ENCODE results near the gene HPX. TPM values are rescaled to one million over a fixed set of nuclear protein-coding genes. Genes with fewer than 3 reads are reported as not detected.

Gene HPX
- total and polyA plus RNA-seq, 8 donors = 0.31 to 27.2 (median 1.7) TPM; not detected in 4

- Histone ChIP-seq H3K36me3 (peaks cover 24 to 25% (median 24%) of the 10 kb centered on the region in 4 donors), H3K27ac (peak within 1 kb of the TSS; percentile 91 to 97 (median 94)), H3K4me3 (peak within 1 kb of the TSS; percentile 76 to 88 (median 80)), H3K27me3 (no peaks in the 10 kb centered on the region), H3K4me1 (peaks cover 29 to 71% (median 65%) of the 10 kb centered on the region in 4 donors), H3K9me3 (no peaks in the 10 kb centered on the region)
- WGBS, 5 donors = 0 to 2% (median 0%) methylated on average over 34 to 87 of the region's 87 CpGs
- DNase-seq = peak; percentile 95 to 97
- intact Hi-C loops (cut with DNase I; ENCODE audit: low total_unique reads) = no loop called here
- peak in 2 of 3 donors; percentile 50 to 68 for TF ChIP-seq POLR2AphosphoS5 (IDR thresholded peaks at IDR 0.05)
- TF ChIP-seq EP300 (IDR thresholded peaks at IDR 0.05) = no peak
- TF ChIP-seq POLR2A (IDR thresholded peaks at IDR 0.05) = peak in 1 of 4 donors; percentile 76
- TF ChIP-seq CTCF (IDR thresholded peaks at IDR 0.05) = no peak
Observed at GRCh38 chr11:6473451-6474412, 32.9 kb upstream of the HPX start, which contains the start of gene TRIM3. TRIM3 (minus strand) TSS chr11:6473941; CDS start chr11:6465695, 8,246 bp downstream.

- H3K9me3 ChIP-seq = no peaks in the 10 kb centered on the region
- H3K27ac ChIP-seq = peak overlapping the region in 3 of 5 donors; percentile 93 to 97 (median 94)
- peaks cover 16 to 17% (median 17%) of the 10 kb centered on the region in 4 donors for H3K36me3 ChIP-seq
- H3K27me3 ChIP-seq = no peaks in the 10 kb centered on the region
- no peak for TF ChIP-seq EP300 (IDR thresholded peaks at IDR 0.05)
- no peak for TF ChIP-seq CTCF (IDR thresholded peaks at IDR 0.05)
- TF ChIP-seq POLR2AphosphoS5 (IDR thresholded peaks at IDR 0.05) = no peak
- no peak for TF ChIP-seq POLR2A (IDR thresholded peaks at IDR 0.05)
- DNase-seq = peak in 1 of 2 donors; percentile 26
- H3K4me1 ChIP-seq = peaks cover 30 to 74% (median 62%) of the 10 kb centered on the region in 4 donors
- 0 to 16% (median 9%) methylated on average over 1 of the region's 1 CpG; no CpG with 5 or more reads in 1 of the 5 donors for WGBS, 5 donors
- peak overlapping the region; percentile 76 to 88 (median 80) for H3K4me3 ChIP-seq
- intact Hi-C loops (cut with DNase I; ENCODE audit: low total_unique reads) = no loop called here
Observed at GRCh38 chr11:6472934-6473333, 32.1 kb upstream of the HPX start.

GRCh38 chr11:6469599-6469998, 28.8 kb upstream of the HPX start:
- intact Hi-C loops (cut with DNase I; ENCODE audit: low total_unique reads) = no loop called here
- peak overlapping the region; percentile 41 to 73 (median 66) for H3K27ac ChIP-seq
- H3K4me3 ChIP-seq = no peak overlapping the region
- H3K9me3 ChIP-seq = no peaks in the 10 kb centered on the region
- TF ChIP-seq CTCF (IDR thresholded peaks at IDR 0.05) = no peak
- TF ChIP-seq POLR2A (IDR thresholded peaks at IDR 0.05) = no peak
- TF ChIP-seq POLR2AphosphoS5 (IDR thresholded peaks at IDR 0.05) = no peak
- no peak for TF ChIP-seq EP300 (IDR thresholded peaks at IDR 0.05)
- no peak for DNase-seq
- WGBS, 5 donors = 67 to 85% (median 81%) methylated on average over 1 of the region's 1 CpG
- H3K36me3 ChIP-seq = peaks cover 8 to 16% (median 14%) of the 10 kb centered on the region in 4 donors
- peaks cover 19 to 56% (median 38%) of the 10 kb centered on the region in 4 donors for H3K4me1 ChIP-seq
- H3K27me3 ChIP-seq = no peaks in the 10 kb centered on the region

GRCh38 chr11:6468712-6469495, 28.1 kb upstream of the HPX start:
- Histone ChIP-seq H3K4me1 (peaks cover 15 to 50% (median 33%) of the 10 kb centered on the region in 4 donors), H3K27ac (peak overlapping the region; percentile 47 to 73 (median 66)), H3K9me3 (no peaks in the 10 kb centered on the region), H3K36me3 (peaks cover 8 to 23% (median 21%) of the 10 kb centered on the region in 4 donors), H3K27me3 (no peaks in the 10 kb centered on the region), H3K4me3 (no peak overlapping the region)
- peak; percentile 80 to 98 for DNase-seq
- peak in 1 of 3 donors; percentile 63 for TF ChIP-seq POLR2AphosphoS5 (IDR thresholded peaks at IDR 0.05)
- no peak for TF ChIP-seq POLR2A (IDR thresholded peaks at IDR 0.05)
- intact Hi-C loops (cut with DNase I; ENCODE audit: low total_unique reads) = no loop called here
- WGBS, 5 donors = 11 to 29% (median 25%) methylated on average over 5 to 6 of the region's 6 CpGs

All from stomach (tissue), 9 donors.